ENCODE results near the gene MMD.

The MMD gene, protein sequence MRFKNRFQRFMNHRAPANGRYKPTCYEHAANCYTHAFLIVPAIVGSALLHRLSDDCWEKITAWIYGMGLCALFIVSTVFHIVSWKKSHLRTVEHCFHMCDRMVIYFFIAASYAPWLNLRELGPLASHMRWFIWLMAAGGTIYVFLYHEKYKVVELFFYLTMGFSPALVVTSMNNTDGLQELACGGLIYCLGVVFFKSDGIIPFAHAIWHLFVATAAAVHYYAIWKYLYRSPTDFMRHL

DNA sequence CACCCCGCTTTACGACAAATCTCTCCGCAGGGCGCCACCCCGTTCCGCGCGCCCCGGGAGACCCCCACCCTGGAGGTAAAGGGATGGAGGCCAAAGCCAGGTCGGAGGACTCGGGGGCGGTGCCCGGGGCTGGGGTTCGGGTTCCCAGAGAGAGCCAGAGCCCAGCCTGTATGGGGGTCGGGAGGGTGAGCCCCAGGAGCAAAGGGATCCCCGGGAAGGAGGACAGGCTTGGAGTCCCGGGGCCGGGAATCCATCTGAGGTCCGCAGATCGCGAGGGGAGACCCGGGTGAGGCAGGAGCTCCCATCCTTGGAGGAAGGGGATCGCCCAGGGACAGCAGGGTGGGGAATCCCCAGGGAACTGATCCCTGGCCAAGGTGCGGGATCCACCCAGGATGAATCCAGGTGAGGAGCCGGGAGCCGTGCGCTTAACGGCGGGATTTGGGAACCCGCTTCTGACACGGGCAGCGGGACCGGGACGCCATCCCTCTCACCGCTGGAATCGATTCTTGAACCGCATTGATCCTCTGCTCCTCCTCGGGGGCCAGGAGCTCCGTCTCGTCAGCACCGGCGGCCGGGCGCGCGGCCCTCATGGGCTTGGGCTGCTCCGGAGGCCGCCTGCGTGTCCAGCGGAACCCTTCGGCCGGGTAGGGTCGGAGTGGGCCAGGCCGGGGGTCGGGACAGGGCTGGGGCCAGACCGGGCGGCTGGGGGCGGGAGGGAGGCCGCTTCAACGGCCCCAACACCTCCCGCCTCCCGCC lies at the start of gene MMD:
Gene MMD, minus strand, starts transcription at position 657 of the 756 bp plus-strand sequence. Its CDS starts 140 bp downstream, at position 517.
- TF ChIP-seq GATA2 (IDR thresholded peaks at IDR 0.05; ENCODE audit: low read depth, low read length) (no peak), GATA3 (IDR thresholded peaks at IDR 0.05; ENCODE audit: low read depth, low read length) (no peak)

DNA sequence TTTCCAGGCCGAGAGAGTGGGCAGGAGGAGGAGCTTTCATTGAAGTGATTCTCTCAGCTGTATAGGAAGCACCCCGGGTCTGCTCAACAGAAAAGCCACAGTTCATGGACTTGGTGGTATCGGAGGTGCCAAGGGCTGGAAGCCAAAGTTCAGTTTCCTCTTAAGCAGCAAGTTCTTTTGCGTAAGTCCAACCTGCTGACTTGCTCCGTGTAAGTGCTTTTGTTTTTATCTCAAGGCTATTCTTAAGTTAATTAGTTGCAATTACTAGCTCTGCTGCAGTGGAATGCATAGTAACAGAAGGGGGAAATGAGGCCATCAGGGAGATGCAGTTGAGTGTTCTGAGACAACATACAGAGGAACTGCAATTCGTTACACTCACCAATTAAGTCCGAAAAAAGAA lies 45.0 kb upstream of the MMD start:
- no peak for TF ChIP-seq GATA2 (IDR thresholded peaks at IDR 0.05; ENCODE audit: low read depth, low read length)
- no peak for TF ChIP-seq GATA3 (IDR thresholded peaks at IDR 0.05; ENCODE audit: low read depth, low read length)

DNA sequence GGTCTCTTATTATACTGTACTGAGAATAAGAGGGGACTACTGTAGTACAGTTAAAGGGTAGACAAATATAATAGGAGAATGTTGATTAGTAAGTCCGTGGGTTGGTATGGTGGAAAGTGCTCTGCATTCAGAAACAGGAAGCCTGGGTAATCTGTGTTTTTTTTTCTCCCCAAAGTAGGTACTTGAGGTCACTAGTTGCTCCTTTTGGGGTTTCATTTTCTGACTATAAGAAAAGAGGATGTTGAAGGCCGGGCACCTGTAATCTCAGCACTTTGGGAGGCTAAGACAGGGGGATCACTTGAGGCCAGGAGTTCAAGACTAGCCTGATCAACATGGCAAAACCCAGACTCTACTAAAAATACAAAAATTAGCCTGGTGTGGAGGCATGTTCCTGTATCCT lies 42.0 kb upstream of the MMD start:
- TF ChIP-seq GATA3 (IDR thresholded peaks at IDR 0.05; ENCODE audit: low read depth, low read length) (no peak), GATA2 (IDR thresholded peaks at IDR 0.05; ENCODE audit: low read depth, low read length) (no peak)

DNA sequence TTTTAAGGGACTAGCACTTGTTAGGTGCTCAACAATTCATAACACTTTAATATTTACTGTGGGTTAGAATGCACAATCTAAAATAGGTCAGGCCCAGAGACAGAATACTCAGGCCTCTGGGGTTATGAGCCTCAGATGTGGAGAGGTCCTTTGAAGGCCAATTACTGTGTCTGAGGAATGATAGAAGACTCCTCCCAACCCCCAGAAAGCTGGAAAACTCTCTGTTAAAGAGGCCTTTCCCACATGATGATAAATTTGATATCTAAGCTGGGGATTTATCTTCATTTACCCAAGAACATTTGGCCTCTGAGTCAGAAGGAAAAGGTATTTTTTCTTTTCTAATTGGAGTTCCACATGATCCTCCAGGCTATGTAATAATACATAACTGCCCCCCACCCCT lies 41.1 kb upstream of the MMD start:
- TF ChIP-seq GATA3 (IDR thresholded peaks at IDR 0.05; ENCODE audit: low read depth, low read length) (no peak), GATA2 (IDR thresholded peaks at IDR 0.05; ENCODE audit: low read depth, low read length) (no peak)

DNA sequence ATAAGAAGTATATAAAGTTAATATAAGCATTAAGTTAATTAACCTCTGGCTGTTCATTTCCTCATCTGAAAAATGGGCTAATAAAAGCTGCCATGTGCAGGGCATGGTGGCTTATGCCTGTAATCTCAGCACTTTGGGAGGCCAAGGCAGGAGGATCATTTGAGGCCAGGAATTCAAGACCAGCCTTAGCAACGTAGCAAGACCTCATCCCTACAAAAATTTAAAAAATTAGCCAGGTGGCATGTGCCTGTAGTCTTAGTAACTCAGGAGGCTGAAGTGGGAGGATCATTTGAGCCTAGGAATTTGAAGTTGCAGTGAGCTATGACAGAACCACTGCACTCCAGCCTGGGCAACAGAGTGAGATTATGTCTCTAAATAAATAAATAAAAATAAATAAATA lies 40.6 kb upstream of the MMD start:
- TF ChIP-seq GATA2 (IDR thresholded peaks at IDR 0.05; ENCODE audit: low read depth, low read length) = no peak
- no peak for TF ChIP-seq GATA3 (IDR thresholded peaks at IDR 0.05; ENCODE audit: low read depth, low read length)

DNA sequence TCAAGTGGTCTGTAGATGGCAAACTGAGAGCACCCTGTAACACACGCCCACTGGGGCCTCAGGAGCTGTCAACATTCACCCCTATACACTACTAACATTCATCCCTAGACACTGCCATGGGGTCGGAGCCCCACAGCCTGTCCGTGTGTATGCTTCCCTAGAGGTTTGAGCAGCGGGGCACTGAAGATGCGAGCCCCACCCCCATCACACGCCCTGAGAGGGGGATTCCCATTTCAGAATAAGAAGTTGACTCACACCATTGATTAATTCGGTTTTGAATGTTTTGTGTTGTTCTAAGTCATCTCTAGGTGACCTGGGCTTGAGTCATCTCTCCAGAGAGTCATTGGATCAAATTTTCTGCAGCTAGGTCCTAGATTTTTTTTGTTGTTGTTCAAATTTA lies 37.3 kb upstream of the MMD start:
- no peak for TF ChIP-seq GATA2 (IDR thresholded peaks at IDR 0.05; ENCODE audit: low read depth, low read length)
- TF ChIP-seq GATA3 (IDR thresholded peaks at IDR 0.05; ENCODE audit: low read depth, low read length) = no peak

DNA sequence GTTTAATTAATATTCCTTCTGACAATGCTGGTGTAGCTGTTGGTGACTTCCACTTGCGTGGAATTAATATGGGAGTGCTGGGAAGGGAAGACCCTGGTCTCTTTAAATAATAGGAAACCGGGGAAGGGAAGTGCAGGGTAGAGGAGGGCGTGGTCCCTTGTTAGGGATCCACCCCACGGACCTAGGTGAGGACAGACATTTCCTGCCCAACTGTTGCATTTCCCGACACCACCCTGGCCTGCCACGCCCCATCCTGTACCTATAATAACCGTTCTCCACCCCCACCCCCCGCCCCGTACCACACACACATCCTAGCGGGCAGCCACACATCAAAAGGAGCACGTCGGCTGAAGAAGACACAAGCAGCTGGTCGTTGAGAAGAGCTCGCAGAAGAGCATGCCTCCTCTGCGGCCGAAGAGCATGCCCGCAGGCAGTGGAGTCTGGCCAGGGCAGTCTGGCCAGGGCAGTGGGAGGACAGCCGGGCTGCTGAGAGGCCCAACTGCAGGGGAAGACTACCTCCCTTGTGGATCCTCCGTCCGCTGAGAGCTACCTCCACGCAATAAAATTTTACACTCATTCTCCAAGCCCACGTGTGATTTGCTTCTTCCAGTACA lies 36.8 kb upstream of the MMD start:
- TF ChIP-seq GATA2 (IDR thresholded peaks at IDR 0.05; ENCODE audit: low read depth, low read length) (no peak), GATA3 (IDR thresholded peaks at IDR 0.05; ENCODE audit: low read depth, low read length) (no peak)

DNA sequence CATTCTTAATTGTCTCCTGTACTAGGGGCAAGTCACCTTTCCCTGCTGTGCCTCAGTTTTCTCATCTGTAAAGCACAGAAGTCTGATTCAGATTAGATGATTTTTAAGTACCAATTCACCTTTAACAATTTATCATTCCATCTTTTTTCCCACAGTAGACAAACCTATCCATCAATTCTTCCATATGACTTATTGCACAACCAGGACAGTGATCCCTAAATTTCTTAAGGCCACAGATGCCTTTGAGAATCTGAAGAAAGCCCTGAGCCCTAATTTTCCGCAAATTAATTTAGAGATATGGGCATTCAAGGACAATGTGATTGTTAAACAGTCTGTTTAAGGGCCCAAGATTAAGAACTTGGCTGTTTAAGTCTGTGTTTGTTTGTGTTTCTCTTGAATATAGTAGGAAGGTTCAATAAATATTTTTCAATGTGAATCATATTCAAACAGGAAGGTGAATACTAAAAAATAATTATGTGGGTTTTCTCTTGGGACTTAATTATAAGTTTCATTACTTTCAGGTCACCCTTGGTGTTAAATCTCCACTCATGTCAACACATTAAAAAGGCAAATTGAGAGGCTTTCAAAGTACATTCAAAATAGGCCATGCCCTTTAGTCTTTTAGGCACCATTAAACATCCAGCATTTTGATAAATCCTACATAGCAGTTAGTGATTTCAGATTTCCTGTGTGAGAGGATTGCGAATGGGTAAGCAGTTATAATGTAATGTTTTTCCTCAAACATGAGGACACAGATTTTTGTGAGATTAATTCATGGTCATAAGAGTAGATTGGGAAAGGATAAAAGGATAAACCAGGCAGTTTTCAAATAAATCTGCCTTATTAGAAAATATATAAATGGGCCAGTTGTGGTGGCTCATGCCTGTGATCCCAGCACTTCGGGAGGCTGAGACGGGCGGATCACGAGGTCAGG lies 34.9 kb upstream of the MMD start:
- TF ChIP-seq GATA3 (IDR thresholded peaks at IDR 0.05; ENCODE audit: low read depth, low read length) (no peak), GATA2 (IDR thresholded peaks at IDR 0.05; ENCODE audit: low read depth, low read length) (no peak)

DNA sequence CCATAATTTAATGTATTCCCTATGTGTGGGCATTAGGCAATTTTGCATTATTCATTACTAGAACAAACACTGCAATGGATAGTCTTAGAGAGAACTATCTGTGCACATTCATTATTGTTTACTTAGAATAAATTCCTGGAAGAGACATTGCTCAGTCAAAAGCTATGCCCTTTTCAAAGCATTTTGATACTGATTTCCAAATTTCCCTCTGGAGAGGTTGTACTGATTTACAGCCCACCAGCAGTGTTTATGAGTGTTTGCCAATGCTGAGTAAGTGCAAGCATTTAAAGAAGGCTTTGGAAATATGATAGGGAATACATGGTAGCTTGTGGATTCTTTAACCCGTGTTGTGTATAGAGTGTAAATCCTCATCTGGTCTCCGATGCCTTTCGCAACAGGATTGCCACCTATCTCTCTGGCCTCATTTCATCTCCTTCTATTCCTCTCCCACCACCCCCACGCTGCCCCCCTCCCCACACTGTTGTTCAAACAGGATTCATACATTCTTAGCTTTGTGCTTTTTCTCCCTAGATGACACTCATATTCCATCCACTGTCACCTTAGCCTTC lies 33.4 kb upstream of the MMD start:
- TF ChIP-seq GATA3 (IDR thresholded peaks at IDR 0.05; ENCODE audit: low read depth, low read length) (no peak), GATA2 (IDR thresholded peaks at IDR 0.05; ENCODE audit: low read depth, low read length) (no peak)

DNA sequence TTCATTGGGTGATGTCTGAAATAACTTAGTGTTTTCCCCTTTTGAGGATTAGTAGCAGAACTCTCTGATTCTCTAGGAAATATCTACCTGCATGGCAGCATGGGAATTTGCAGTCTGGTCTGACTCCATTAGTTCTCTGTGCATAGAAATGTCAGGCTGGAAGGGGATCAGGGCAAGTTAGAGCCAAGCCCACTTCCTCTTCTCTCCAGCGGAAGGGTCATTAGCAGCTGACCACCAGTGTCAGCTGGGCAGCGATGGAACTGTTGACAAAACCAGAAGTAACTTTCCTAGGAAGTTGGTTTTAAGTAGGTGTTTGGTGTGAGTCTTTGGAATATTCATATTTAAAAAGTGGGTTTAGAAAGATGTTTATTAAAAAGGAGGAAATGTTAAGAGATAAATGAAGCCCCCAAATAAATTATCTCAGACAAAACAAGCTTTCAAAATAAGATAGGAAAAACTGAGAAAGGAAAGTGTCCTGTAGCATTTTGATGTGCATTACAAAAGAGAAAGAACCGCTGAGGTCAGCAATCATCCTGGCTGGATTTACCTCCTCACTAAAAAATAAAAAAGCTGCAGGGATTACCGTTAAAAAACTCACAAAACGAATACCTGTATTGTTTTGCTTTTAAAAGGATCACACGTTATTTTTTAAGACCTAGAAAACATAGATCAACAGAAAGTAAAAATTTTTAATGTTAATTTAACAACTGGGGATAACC lies 32.4 kb upstream of the MMD start:
- TF ChIP-seq GATA2 (IDR thresholded peaks at IDR 0.05; ENCODE audit: low read depth, low read length) = no peak
- TF ChIP-seq GATA3 (IDR thresholded peaks at IDR 0.05; ENCODE audit: low read depth, low read length) = no peak

DNA sequence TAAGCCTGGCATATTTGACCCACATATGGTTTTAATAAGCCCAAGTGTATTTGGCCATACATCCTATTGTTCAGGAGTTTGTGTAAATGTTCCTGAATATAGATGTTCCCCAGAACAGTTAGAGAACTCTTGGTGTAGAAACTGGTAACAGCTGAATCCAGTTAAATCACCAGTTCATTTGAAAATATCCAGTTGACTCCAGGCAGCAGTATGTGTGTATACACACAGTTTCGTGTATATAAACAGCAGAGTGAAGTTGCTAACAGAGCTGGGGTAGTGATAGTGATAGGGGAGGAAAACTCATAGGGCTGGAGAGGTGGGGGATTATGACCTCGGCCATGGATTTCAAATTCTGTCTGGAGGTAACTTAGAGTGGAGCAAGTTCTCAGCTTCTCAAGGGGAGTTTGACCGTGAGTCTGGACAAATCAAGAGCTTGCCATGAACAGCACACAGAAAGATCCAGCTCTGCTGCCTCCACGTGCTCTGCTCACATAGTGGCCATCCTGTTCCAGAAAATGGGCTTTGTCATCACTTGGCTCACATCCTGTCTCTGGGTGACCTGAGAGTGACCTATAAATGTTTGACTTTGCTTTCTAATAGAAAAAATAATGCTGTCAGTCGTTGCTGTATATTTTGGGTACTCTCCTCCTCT lies 30.6 kb upstream of the MMD start:
- TF ChIP-seq GATA2 (IDR thresholded peaks at IDR 0.05; ENCODE audit: low read depth, low read length) (no peak), GATA3 (IDR thresholded peaks at IDR 0.05; ENCODE audit: low read depth, low read length) (no peak)

DNA sequence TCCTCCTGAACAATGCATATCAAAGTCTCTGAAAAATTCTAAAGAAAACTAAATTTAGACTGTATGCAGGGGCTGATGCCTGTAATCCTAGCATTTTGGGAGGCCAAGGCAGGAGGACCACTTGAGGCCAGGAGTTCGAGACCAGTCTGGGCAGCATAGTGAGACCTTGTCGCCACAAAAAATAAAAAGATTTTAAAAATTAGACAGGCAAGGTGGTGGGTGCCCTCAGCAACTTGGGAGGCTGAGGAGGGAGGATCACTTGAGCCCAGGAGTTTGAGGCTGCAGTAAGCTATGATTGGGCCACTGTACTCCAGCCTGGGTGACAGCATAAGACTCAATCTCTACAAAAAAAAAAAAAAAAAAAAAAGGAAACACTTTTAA lies 30.1 kb upstream of the MMD start:
- TF ChIP-seq GATA2 (IDR thresholded peaks at IDR 0.05; ENCODE audit: low read depth, low read length) (no peak), GATA3 (IDR thresholded peaks at IDR 0.05; ENCODE audit: low read depth, low read length) (no peak)
